ENCODE results near the gene NLRP5. TPM values are rescaled to one million over a fixed set of nuclear protein-coding genes. Genes with fewer than 3 reads are reported as not detected.
A peak's percentile ranks its signal among the peaks of the same experiment; 100 is the strongest.

Gene NLRP5
- total RNA-seq, 1 experiment from 2014 or later, result not detected

- ChIA-PET POLR2A (no interaction called here), CTCF (no interaction called here)
- DNase-seq (ENCODE audit: low read depth, low spot score) (no peak), ATAC-seq (no peak)
- no peak overlapping the region for H3K27ac ChIP-seq (ENCODE audit: low read length)
- no peaks in the 10 kb centered on the region for H3K36me3 ChIP-seq (ENCODE audit: control insufficient read depth, insufficient read depth, low read length)
- BruUV-seq (replicated peaks), result no TSS peak
- intact Hi-C loops (cut with micrococcal nuclease; ENCODE audit: unreplicated experiment) (no loop called here), in situ Hi-C loops (cut with HindIII; ENCODE audit: low pct_unique_long_range_greater_than_20kb, low sequenced_read_pairs) (no loop called here)
- peaks cover 18% of the 10 kb centered on the region for H3K27me3 ChIP-seq (ENCODE audit: control insufficient read depth, insufficient read depth, low read length)
- H3K9me3 ChIP-seq (ENCODE audit: control insufficient read depth, insufficient read depth, low read depth, low read length), result no peaks in the 10 kb centered on the region
- no peak for TF ChIP-seq TCF7L2 (IDR thresholded peaks at IDR 0.05; ENCODE audit: low read depth, low read length)
- no peak for TF ChIP-seq CTCF (IDR thresholded peaks at IDR 0.05)
- TF ChIP-seq REST (IDR thresholded peaks at IDR 0.05; ENCODE audit: insufficient read depth in 1 of 2, low read depth in 2 of 2, low read length in 1 of 2), result no peak
- no peak for TF ChIP-seq POLR2AphosphoS5 (IDR thresholded peaks at IDR 0.05; ENCODE audit: low read depth, low read length)
- no peak for TF ChIP-seq SIN3A (IDR thresholded peaks at IDR 0.05; ENCODE audit: borderline replicate concordance, insufficient read depth, low read depth, low read length)
- H3K4me3 ChIP-seq (ENCODE audit: low read depth in 2 of 2, low read length in 2 of 2), result no peak overlapping the region
- H3K4me1 ChIP-seq (ENCODE audit: control insufficient read depth, insufficient read depth, low read length), result no peaks in the 10 kb centered on the region
These were observed 28.2 kb downstream of the NLRP5 start for GRCh38 chr19:56014765-56015164.

- no peak for DNase-seq (ENCODE audit: low read depth, low spot score)
- no peak for ATAC-seq
- in situ Hi-C loops (cut with HindIII; ENCODE audit: low pct_unique_long_range_greater_than_20kb, low sequenced_read_pairs), result no loop called here
- BruUV-seq (replicated peaks), result no TSS peak
- POLR2A ChIA-PET, result no interaction called here
- CTCF ChIA-PET, result no interaction called here
- TF ChIP-seq TCF7L2 (IDR thresholded peaks at IDR 0.05; ENCODE audit: low read depth, low read length), result no peak
- peak; percentile 88 to 96 for TF ChIP-seq REST (IDR thresholded peaks at IDR 0.05; ENCODE audit: insufficient read depth in 1 of 2, low read depth in 2 of 2, low read length in 1 of 2)
- Histone ChIP-seq H3K27ac (ENCODE audit: low read length) (no peak overlapping the region), H3K27me3 (ENCODE audit: control insufficient read depth, insufficient read depth, low read length) (peaks cover 18% of the 10 kb centered on the region), H3K4me1 (ENCODE audit: control insufficient read depth, insufficient read depth, low read length) (no peaks in the 10 kb centered on the region), H3K4me3 (ENCODE audit: low read depth in 2 of 2, low read length in 2 of 2) (no peak overlapping the region), H3K36me3 (ENCODE audit: control insufficient read depth, insufficient read depth, low read length) (no peaks in the 10 kb centered on the region), H3K9me3 (ENCODE audit: control insufficient read depth, insufficient read depth, low read depth, low read length) (no peaks in the 10 kb centered on the region)
- intact Hi-C loops (cut with micrococcal nuclease; ENCODE audit: unreplicated experiment), result no loop called here
These were observed 29.2 kb downstream of the NLRP5 start for GRCh38 chr19:56015756-56016155.
